MCF 10A (cell line): ENCODE measurements around the gene LGR4. TPM values are rescaled to one million over a fixed set of nuclear protein-coding genes. Genes with fewer than 3 reads are reported as not detected.
A peak's percentile ranks its signal among the peaks of the same experiment; 100 is the strongest.
"Not testable (repeated sequence)": the region's sequence is repeated elsewhere in the genome, so short reads cannot be mapped to it uniquely, and the experiment has no call there.

Experiments used
- Bru-seq: library from RNA; stranded (reverse); fragments of 400-500 nt; gene quantifications from one replicate; lab custom pipeline; 2021; lab: Mats Ljungman, UMichigan
- BruChase-seq, 2 experiments: library from RNA; stranded (reverse); fragments of 400-500 nt; gene quantifications; one replicate each; lab custom pipeline; 2021; lab: Mats Ljungman, UMichigan
- BruUV-seq: library from RNA; stranded (reverse); fragments of 400-500 nt; replicated peaks from 2 replicates; lab custom pipeline; 2021; lab: Mats Ljungman, UMichigan
- CTCF ChIA-PET: fragments of 300-600 bp; sonication (Branson Sonifier 250); formaldehyde crosslinking; extraction: SDS; loops from one replicate; lab custom pipeline; 2021; ENCODE audit warnings: antibody characterized with exemption, inconsistent platforms; lab: Yijun Ruan, JAX
- POLR2A ChIA-PET: fragments of 300-600, 350-650 bp; sonication (Branson Sonifier 250); formaldehyde crosslinking; extraction: SDS; loops from one replicate; lab custom pipeline; 2020; ENCODE audit warnings: antibody characterized with exemption, inconsistent platforms; lab: Yijun Ruan, JAX
- DNase-seq: peaks from one replicate; pipeline ENCODE4 v3.0.0-alpha.2; 2018; ENCODE audit not compliant: unreplicated experiment
- H3K27ac Mint-ChIP-seq: one replicate; pipeline ENCODE4 v1.8.0; 2022; ENCODE audit warnings: mild to moderate bottlenecking, low read depth, mixed read lengths; ENCODE audit not compliant: unreplicated experiment
- H3K27me3 Mint-ChIP-seq: one replicate; pipeline ENCODE4 v1.8.0; 2022; ENCODE audit warnings: mixed read lengths; ENCODE audit not compliant: insufficient read depth, unreplicated experiment
- H3K36me3 Mint-ChIP-seq: one replicate; pipeline ENCODE4 v1.8.0; 2022; ENCODE audit warnings: mild to moderate bottlenecking, moderate library complexity, mixed read lengths; ENCODE audit not compliant: insufficient read depth, unreplicated experiment
- H3K4me1 Mint-ChIP-seq: one replicate; pipeline ENCODE4 v1.8.0; 2022; ENCODE audit warnings: mixed read lengths; ENCODE audit not compliant: insufficient read depth, unreplicated experiment
- H3K4me3 Mint-ChIP-seq: one replicate; pipeline ENCODE4 v1.8.0; 2022; ENCODE audit warnings: mild to moderate bottlenecking, moderate library complexity, mixed read lengths; ENCODE audit not compliant: unreplicated experiment
- H3K9me3 Mint-ChIP-seq: one replicate; pipeline ENCODE4 v1.8.0; 2022; ENCODE audit warnings: mixed read lengths; ENCODE audit not compliant: unreplicated experiment
- intact Hi-C: fragments of 100-400 bp; cut with micrococcal nuclease; formaldehyde crosslinking; loops from 2 replicates; pipeline ENCODE4 v1.14.1; 2022
- long read RNA-seq: library from polyadenylated mRNA; stranded (forward); transcript quantifications from one replicate; pipeline ENCODE4 v2.0.0, GENCODE V29; 2022
- total RNA-seq: library from RNA; stranded (reverse); gene quantifications from 2 replicates; pipeline ENCODE4 v1.2.3, GENCODE V29; 2022
- TF ChIP-seq, protein P1 (sequence below): fragments of 200-600 bp; IDR thresholded peaks from one replicate; pipeline ENCODE4 v1.8.0; 2022; ENCODE audit warnings: antibody characterized with exemption, mild to moderate bottlenecking; ENCODE audit not compliant: unreplicated experiment

LGR4 gene, protein sequence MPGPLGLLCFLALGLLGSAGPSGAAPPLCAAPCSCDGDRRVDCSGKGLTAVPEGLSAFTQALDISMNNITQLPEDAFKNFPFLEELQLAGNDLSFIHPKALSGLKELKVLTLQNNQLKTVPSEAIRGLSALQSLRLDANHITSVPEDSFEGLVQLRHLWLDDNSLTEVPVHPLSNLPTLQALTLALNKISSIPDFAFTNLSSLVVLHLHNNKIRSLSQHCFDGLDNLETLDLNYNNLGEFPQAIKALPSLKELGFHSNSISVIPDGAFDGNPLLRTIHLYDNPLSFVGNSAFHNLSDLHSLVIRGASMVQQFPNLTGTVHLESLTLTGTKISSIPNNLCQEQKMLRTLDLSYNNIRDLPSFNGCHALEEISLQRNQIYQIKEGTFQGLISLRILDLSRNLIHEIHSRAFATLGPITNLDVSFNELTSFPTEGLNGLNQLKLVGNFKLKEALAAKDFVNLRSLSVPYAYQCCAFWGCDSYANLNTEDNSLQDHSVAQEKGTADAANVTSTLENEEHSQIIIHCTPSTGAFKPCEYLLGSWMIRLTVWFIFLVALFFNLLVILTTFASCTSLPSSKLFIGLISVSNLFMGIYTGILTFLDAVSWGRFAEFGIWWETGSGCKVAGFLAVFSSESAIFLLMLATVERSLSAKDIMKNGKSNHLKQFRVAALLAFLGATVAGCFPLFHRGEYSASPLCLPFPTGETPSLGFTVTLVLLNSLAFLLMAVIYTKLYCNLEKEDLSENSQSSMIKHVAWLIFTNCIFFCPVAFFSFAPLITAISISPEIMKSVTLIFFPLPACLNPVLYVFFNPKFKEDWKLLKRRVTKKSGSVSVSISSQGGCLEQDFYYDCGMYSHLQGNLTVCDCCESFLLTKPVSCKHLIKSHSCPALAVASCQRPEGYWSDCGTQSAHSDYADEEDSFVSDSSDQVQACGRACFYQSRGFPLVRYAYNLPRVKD
- total RNA-seq (14.2 and 14.8 TPM in 2 replicates), Bru-seq, nascent RNA (percentile 75 among the genes with signal in this experiment), BruChase-seq, experiment 1, labeled RNA remaining after a 6-hour chase (percentile 67 among the genes with signal in this experiment), BruChase-seq, experiment 2, labeled RNA remaining after a 2-hour chase (percentile 62 among the genes with signal in this experiment)
- long read RNA-seq, full-length matches to known transcripts = 33 of 38 reads
- long read RNA-seq, partial matches to known transcripts = 0 of 38 reads
- long read RNA-seq, other reads (novel, unspliced or antisense) = 5 of 38 reads

GRCh38 chr11:27472398-27473016 lies at the start of gene LGR4:
TSS of gene LGR4 (minus strand) at chr11:27472790. CDS start at chr11:27472302, 488 bp downstream.
- Mint-ChIP-seq H3K27me3 (no peaks in the 10 kb centered on the region), H3K4me3 (peak within 1 kb of the TSS; percentile 79), H3K36me3 (peaks cover 10% of the 10 kb centered on the region), H3K9me3 (no peaks in the 10 kb centered on the region), H3K4me1 (peaks cover 31% of the 10 kb centered on the region), H3K27ac (peak within 1 kb of the TSS; percentile 79)
- peak; percentile 98 for DNase-seq
- TF ChIP-seq, protein P1, sequence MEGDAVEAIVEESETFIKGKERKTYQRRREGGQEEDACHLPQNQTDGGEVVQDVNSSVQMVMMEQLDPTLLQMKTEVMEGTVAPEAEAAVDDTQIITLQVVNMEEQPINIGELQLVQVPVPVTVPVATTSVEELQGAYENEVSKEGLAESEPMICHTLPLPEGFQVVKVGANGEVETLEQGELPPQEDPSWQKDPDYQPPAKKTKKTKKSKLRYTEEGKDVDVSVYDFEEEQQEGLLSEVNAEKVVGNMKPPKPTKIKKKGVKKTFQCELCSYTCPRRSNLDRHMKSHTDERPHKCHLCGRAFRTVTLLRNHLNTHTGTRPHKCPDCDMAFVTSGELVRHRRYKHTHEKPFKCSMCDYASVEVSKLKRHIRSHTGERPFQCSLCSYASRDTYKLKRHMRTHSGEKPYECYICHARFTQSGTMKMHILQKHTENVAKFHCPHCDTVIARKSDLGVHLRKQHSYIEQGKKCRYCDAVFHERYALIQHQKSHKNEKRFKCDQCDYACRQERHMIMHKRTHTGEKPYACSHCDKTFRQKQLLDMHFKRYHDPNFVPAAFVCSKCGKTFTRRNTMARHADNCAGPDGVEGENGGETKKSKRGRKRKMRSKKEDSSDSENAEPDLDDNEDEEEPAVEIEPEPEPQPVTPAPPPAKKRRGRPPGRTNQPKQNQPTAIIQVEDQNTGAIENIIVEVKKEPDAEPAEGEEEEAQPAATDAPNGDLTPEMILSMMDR = no peak
- intact Hi-C loops = loop anchor here (1.0 to 5.0 kb wide), 2 partner anchors 109 to 175 kb away; partner anchors contain the start of gene CCDC34
- no TSS peak for BruUV-seq
- CTCF ChIA-PET = interaction anchor here (0.6 to 2.5 kb wide), 10 partner anchors 14 to 964 kb away, joined by 3 to 23 read pairs (median 4); partner anchors contain the start of gene CCDC34
- POLR2A ChIA-PET = interaction anchor here (0.6 to 5.2 kb wide), 38 partner anchors 9 to 549 kb away, joined by 3 to 55 read pairs (median 4); partner anchors contain the start of gene CCDC34

DNA sequence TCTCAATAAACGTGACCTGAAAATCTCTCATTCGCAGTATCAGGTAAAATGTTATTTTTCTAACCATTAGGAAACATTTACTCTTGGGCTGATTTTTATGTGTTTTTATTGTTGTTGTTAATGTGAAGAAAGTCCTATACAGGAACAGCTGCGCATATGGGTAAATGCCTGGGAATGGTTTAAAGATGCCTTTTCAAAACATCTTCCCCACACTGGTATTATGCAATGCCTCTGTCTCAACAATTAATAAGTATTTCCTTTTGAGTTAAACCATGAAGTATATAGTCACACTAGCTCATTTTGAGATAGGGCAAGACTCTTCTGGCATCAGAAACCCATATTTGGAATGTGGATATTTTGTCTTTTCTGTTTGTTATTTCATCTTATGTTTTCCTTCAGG lies 47.6 kb upstream of the LGR4 start:
- no peak overlapping the region for H3K27ac Mint-ChIP-seq
- H3K27me3 Mint-ChIP-seq = no peaks in the 10 kb centered on the region
- no peaks in the 10 kb centered on the region for H3K9me3 Mint-ChIP-seq
- intact Hi-C loops = no loop called here
- ChIA-PET POLR2A (interaction anchor here (1.1 kb wide), 1 partner anchor 13 kb away, joined by 3 read pairs; no protein-coding TSS in a partner anchor), CTCF (no interaction called here)
- TF ChIP-seq, protein P1 = no peak
- no peaks in the 10 kb centered on the region for H3K36me3 Mint-ChIP-seq
- DNase-seq = no peak
- H3K4me1 Mint-ChIP-seq = no peaks in the 10 kb centered on the region
- H3K4me3 Mint-ChIP-seq = no peak overlapping the region
- no TSS peak for BruUV-seq

DNA sequence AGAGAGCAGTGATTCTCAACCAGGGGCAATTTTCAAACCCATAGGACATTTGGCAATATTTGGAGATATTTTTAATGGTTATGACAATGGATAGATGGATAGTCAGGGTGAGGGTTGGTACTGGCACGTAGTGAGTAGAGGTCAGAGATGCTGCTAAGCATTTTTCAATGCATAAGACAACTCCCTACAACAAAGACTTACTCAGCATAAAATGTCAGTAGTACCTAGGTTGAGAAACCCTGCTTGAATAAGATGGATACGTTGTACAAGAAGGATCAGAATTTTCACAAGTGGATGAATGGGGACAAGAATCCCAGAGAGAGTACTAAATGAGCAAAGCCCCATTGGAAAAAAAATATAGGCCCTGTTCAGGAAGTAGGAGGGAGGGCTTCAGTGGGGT lies 45.9 kb upstream of the LGR4 start:
- Mint-ChIP-seq H3K9me3 (no peaks in the 10 kb centered on the region), H3K27ac (no peak overlapping the region), H3K27me3 (no peaks in the 10 kb centered on the region), H3K4me1 (no peaks in the 10 kb centered on the region), H3K4me3 (no peak overlapping the region), H3K36me3 (no peaks in the 10 kb centered on the region)
- ChIA-PET POLR2A (interaction anchor here (1.0 kb wide), 1 partner anchor 8 kb away, joined by 3 read pairs; no protein-coding TSS in a partner anchor), CTCF (interaction anchor here (0.5 kb wide), 1 partner anchor 160 kb away, joined by 3 read pairs; no protein-coding TSS in a partner anchor)
- no peak for DNase-seq
- TF ChIP-seq, protein P1 = no peak
- no TSS peak for BruUV-seq
- intact Hi-C loops = no loop called here

GRCh38 chr11:27517490-27517889 lies 44.9 kb upstream of the LGR4 start:
- H3K9me3 Mint-ChIP-seq, intact Hi-C loops, BruUV-seq, H3K4me1 Mint-ChIP-seq, H3K36me3 Mint-ChIP-seq, H3K27ac Mint-ChIP-seq, POLR2A ChIA-PET, H3K4me3 Mint-ChIP-seq, H3K27me3 Mint-ChIP-seq, DNase-seq: not testable (repeated sequence)
- CTCF ChIA-PET = interaction anchor here (0.6 kb wide), 1 partner anchor 418 kb away, joined by 4 read pairs; no protein-coding TSS in a partner anchor
